OCI-LY7 (cell line): ENCODE results near the gene KIAA1217. TPM values are rescaled to one million over a fixed set of nuclear protein-coding genes. Genes with fewer than 3 reads are reported as not detected.

Experiments
- BruUV-seq: library from RNA; stranded (reverse); fragments of 400-500 nt; replicated peaks from 2 replicates; lab custom pipeline; 2021; lab: Mats Ljungman, UMichigan
- CTCF ChIA-PET: fragments of 300-600 bp; sonication (Branson Sonifier 250); formaldehyde crosslinking; loops from one replicate; lab custom pipeline; 2022; ENCODE audit warnings: antibody characterized with exemption; ENCODE audit not compliant: unreplicated experiment; lab: Charles Lee
- POLR2A ChIA-PET: fragments of 300-600 bp; sonication (Branson Sonifier 250); formaldehyde crosslinking; loops from one replicate; lab custom pipeline; 2022; ENCODE audit warnings: antibody characterized with exemption; lab: Charles Lee
- DNase-seq: peaks from one replicate; pipeline ENCODE4 v3.0.0-alpha.2; 2015; ENCODE audit warnings: low spot score
- H2AFZ ChIP-seq: fragments of 200-600 bp; sonication (generic), shearing (Covaris generic); 2 replicates; pipeline ENCODE4 v1.6.1; 2014; ENCODE audit warnings: mild to moderate bottlenecking, antibody characterized with exemption, low read length, moderate library complexity
- H3K27ac ChIP-seq: fragments of 200-600 bp; sonication (generic); 2 replicates; pipeline ENCODE4 v1.5.1; 2014; ENCODE audit warnings: mixed run types, low read depth, mild to moderate bottlenecking, moderate library complexity, low read length, inconsistent platforms; ENCODE audit not compliant: poor library complexity, severe bottlenecking
- H3K36me3 ChIP-seq: fragments of 200-600 bp; sonication (generic); 2 replicates; pipeline ENCODE4 v1.6.1; 2014; ENCODE audit warnings: mild to moderate bottlenecking, antibody characterized with exemption, low read length, moderate library complexity, mixed read lengths; ENCODE audit not compliant: insufficient read depth
- H3K4me1 ChIP-seq: fragments of 200-600 bp; sonication (generic); 2 replicates; pipeline ENCODE4 v1.5.1; 2014; ENCODE audit warnings: mild to moderate bottlenecking, low read length; ENCODE audit not compliant: insufficient read depth, poor library complexity, severe bottlenecking
- H3K4me2 ChIP-seq: fragments of 200-600 bp; sonication (generic); 2 replicates; pipeline ENCODE4 v1.6.1; 2014; ENCODE audit warnings: mild to moderate bottlenecking, low read length
- H3K4me3 ChIP-seq: fragments of 200-600 bp; sonication (generic); 2 replicates; pipeline ENCODE4 v1.5.1; 2014; ENCODE audit warnings: mild to moderate bottlenecking, low read depth, low read length; ENCODE audit not compliant: poor library complexity, severe bottlenecking
- H3K79me2 ChIP-seq: fragments of 200-600 bp; sonication (generic); 2 replicates; pipeline ENCODE4 v1.6.1; 2016; ENCODE audit warnings: low read depth, mild to moderate bottlenecking, low read length, moderate library complexity, mixed read lengths; ENCODE audit not compliant: insufficient read depth
- H3K9me2 ChIP-seq: fragments of 200-600 bp; sonication (generic); 2 replicates; pipeline ENCODE4 v1.6.1; 2016; ENCODE audit warnings: mild to moderate bottlenecking, low read length, mixed read lengths; ENCODE audit not compliant: insufficient read depth
- H3K9me3 ChIP-seq: fragments of 200-600 bp; sonication (generic); 2 replicates; pipeline ENCODE4 v1.6.1; 2014; ENCODE audit warnings: mild to moderate bottlenecking, mixed run types, low read length, mixed read lengths
- H4K20me1 ChIP-seq: fragments of 200-600 bp; sonication (generic); 2 replicates; pipeline ENCODE4 v1.6.1; 2014; ENCODE audit warnings: mild to moderate bottlenecking, antibody characterized with exemption, low read length, moderate library complexity, mixed read lengths; ENCODE audit not compliant: insufficient read depth
- EZH2phosphoT487 ChIP-seq: fragments of 200-600 bp; sonication (generic); IDR thresholded peaks from 2 replicates; pipeline ENCODE4 v1.6.1; 2018; ENCODE audit warnings: low read depth, borderline replicate concordance, mild to moderate bottlenecking, mixed run types, antibody characterized with exemption, low read length, moderate library complexity, mixed read lengths
- intact Hi-C: fragments of 100-400 bp; cut with micrococcal nuclease; formaldehyde crosslinking; loops from one replicate; pipeline ENCODE4 v1.10.0; 2022; ENCODE audit not compliant: unreplicated experiment
- total RNA-seq, 2 experiments: library from RNA; depleted of rRNA in 1 of 2; stranded (reverse); fragments of >200 nt in 1 of 2; shearing (Covaris generic) in 1 of 2; gene quantifications; 2 replicates each; pipeline ENCODE4 v1.2.3, GENCODE V29; 2014 to 2022
- TF ChIP-seq, protein P1 (sequence below): fragments of 200-600 bp; sonication (generic); conservative IDR thresholded peaks from 2 replicates; pipeline ENCODE4 v1.5.1; 2014; ENCODE audit warnings: mild to moderate bottlenecking, antibody characterized with exemption, low read length, moderate library complexity, mixed read lengths

KIAA1217 gene
- total RNA-seq, 2 experiments from 2014 or later = not detected

DNA sequence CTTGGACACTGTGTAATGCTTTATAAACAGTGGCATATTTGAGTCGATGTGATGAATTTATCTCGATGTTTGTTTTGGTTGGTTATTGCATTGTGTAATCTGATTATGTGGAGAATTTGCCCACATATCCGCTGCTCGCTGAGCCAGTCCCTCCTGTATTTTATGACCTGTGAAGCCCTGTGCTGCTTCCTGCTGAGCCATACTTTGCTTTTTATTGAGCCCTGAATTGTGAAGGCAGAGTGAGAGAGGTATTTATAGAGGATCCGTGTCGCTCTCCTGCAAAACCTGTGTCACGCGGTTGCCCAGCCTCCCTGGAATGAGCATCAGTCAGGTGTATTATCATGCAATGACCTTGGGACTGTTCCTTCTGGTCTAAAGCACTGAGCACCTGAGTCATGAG, 261.1 kb downstream of the KIAA1217 start:
- no peak for TF ChIP-seq EZH2phosphoT487

DNA sequence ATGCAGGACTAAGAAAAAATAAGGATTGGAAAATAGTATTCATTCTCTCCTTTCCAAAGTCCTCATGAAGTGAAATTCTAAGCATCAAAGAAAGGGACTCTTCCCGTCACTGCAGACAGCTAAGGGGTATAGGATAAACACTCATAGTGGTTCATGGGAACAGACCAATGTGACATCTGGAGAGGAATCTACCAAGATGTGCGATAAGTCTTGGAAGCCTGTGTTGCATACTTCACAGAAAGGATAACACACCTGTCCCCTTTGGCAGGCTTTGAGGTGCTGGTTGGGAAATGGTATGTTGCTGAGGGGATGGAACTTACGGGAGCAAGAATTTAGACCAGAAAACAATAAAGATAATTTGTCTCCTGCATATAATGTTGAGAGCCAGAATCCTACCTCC, 266.7 kb downstream of the KIAA1217 start:
- H3K9me3 ChIP-seq = no peaks in the 10 kb centered on the region
- H3K79me2 ChIP-seq = no peaks in the 10 kb centered on the region
- no peak for DNase-seq
- H3K4me3 ChIP-seq = no peak overlapping the region
- TF ChIP-seq EZH2phosphoT487 = no peak
- TF ChIP-seq, protein P1, sequence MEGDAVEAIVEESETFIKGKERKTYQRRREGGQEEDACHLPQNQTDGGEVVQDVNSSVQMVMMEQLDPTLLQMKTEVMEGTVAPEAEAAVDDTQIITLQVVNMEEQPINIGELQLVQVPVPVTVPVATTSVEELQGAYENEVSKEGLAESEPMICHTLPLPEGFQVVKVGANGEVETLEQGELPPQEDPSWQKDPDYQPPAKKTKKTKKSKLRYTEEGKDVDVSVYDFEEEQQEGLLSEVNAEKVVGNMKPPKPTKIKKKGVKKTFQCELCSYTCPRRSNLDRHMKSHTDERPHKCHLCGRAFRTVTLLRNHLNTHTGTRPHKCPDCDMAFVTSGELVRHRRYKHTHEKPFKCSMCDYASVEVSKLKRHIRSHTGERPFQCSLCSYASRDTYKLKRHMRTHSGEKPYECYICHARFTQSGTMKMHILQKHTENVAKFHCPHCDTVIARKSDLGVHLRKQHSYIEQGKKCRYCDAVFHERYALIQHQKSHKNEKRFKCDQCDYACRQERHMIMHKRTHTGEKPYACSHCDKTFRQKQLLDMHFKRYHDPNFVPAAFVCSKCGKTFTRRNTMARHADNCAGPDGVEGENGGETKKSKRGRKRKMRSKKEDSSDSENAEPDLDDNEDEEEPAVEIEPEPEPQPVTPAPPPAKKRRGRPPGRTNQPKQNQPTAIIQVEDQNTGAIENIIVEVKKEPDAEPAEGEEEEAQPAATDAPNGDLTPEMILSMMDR = no peak
- no peaks in the 10 kb centered on the region for H4K20me1 ChIP-seq
- no TSS peak for BruUV-seq
- no peaks in the 10 kb centered on the region for H3K36me3 ChIP-seq
- H3K4me2 ChIP-seq = no peak overlapping the region
- H3K27ac ChIP-seq = no peak overlapping the region
- H3K9me2 ChIP-seq = no peaks in the 10 kb centered on the region
- intact Hi-C loops = no loop called here
- H2AFZ ChIP-seq = no peak overlapping the region
- POLR2A ChIA-PET = no interaction called here
- CTCF ChIA-PET = no interaction called here
- no peaks in the 10 kb centered on the region for H3K4me1 ChIP-seq

More for the DNA sequence above, 261.1 kb downstream of the KIAA1217 start:
- H3K36me3 ChIP-seq = no peaks in the 10 kb centered on the region
- H3K4me3 ChIP-seq = no peak overlapping the region
- no peak overlapping the region for H2AFZ ChIP-seq
- ChIA-PET CTCF (no interaction called here), POLR2A (interaction anchor here (1.0 kb wide), 1 partner anchor 11 kb away, joined by 3 read pairs; no protein-coding TSS in a partner anchor)
- intact Hi-C loops = no loop called here
- no TSS peak for BruUV-seq
- H3K79me2 ChIP-seq = no peaks in the 10 kb centered on the region
- no peaks in the 10 kb centered on the region for H4K20me1 ChIP-seq
- no peaks in the 10 kb centered on the region for H3K4me1 ChIP-seq
- H3K9me3 ChIP-seq = no peaks in the 10 kb centered on the region
- no peak for DNase-seq
- no peak overlapping the region for H3K4me2 ChIP-seq
- no peaks in the 10 kb centered on the region for H3K9me2 ChIP-seq
- no peak overlapping the region for H3K27ac ChIP-seq

DNA sequence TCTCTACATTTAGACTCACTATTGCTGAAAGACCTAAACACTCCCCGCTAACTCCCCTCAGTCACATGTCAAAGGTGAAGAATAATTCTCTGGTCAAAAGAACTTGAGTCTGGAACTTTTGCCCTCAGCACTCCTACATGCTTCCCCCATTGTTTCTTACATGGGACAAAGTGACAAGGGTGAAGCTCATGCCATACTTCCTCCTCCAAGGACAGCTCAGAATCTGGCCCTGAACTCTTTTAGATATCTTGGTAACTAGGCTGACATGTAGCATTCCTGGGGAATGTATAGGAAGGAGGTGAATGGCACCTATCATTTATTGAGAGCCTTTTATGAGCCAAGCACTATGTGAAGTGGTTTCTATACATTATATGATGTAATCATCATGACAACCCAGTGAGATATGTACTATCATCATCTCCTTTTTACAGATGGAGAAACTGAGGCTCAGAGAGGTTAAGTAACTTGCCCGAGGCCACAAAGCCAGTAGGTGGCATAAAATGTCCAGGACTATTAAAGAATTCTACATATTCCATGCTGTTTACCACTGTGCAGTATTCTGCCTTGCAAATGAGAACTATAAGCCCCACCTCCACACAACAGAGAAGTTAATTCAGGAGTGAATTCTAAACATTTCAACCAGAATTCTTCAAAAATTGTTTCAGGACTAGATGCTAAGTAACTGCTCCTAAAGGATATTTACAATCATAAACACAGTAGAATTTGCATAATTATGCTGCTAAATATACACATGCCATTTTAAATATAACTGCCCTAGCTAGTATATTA, 268.2 kb downstream of the KIAA1217 start:
- H3K4me2 ChIP-seq = no peak overlapping the region
- no peaks in the 10 kb centered on the region for H3K36me3 ChIP-seq
- no peak overlapping the region for H3K27ac ChIP-seq
- TF ChIP-seq, protein P1 = no peak
- no peak for TF ChIP-seq EZH2phosphoT487
- H4K20me1 ChIP-seq = no peaks in the 10 kb centered on the region
- ChIA-PET POLR2A (no interaction called here), CTCF (no interaction called here)
- no peaks in the 10 kb centered on the region for H3K9me2 ChIP-seq
- H3K79me2 ChIP-seq = no peaks in the 10 kb centered on the region
- no peak overlapping the region for H3K4me3 ChIP-seq
- no TSS peak for BruUV-seq
- no peak overlapping the region for H2AFZ ChIP-seq
- intact Hi-C loops = no loop called here
- H3K4me1 ChIP-seq = no peaks in the 10 kb centered on the region
- no peaks in the 10 kb centered on the region for H3K9me3 ChIP-seq
- no peak for DNase-seq
